Frontal cortex (tissue), 4 donors: ENCODE results near the gene SLC22A24. TPM values are rescaled to one million over a fixed set of nuclear protein-coding genes. Genes with fewer than 3 reads are reported as not detected.
"Not testable (repeated sequence)": the region's sequence is repeated elsewhere in the genome, so short reads cannot be mapped to it uniquely, and the experiment has no call there.

Source experiments
- DNase-seq, 2 donors: peaks; one replicate each; pipeline ENCODE4 v3.0.0; 2012; ENCODE audit warnings: low spot score in 2 of 2
- FAIRE-seq: peaks from 2 replicates; lab custom pipeline; 2012; peaks lifted over from hg19 to GRCh38; lab: Jason Lieb, UNC
- total RNA-seq: library from RNA; depleted of rRNA; stranded (reverse); fragments of >200 nt; gene quantifications from one replicate; pipeline ENCODE4 v1.2.3, GENCODE V29; 2014
- donor health status: control.
- donor health status: control.
- donor health status: control.

SLC22A24 gene, protein sequence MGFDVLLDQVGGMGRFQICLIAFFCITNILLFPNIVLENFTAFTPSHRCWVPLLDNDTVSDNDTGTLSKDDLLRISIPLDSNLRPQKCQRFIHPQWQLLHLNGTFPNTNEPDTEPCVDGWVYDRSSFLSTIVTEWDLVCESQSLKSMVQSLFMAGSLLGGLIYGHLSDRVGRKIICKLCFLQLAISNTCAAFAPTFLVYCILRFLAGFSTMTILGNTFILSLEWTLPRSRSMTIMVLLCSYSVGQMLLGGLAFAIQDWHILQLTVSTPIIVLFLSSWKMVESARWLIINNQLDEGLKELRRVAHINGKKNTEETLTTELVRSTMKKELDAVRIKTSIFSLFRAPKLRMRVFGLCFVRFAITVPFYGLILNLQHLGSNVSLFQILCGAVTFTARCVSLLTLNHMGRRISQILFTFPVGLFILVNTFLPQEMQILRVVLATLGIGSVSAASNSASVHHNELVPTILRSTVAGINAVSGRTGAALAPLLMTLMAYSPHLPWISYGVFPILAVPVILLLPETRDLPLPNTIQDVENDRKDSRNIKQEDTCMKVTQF
- not detected for total RNA-seq

DNA sequence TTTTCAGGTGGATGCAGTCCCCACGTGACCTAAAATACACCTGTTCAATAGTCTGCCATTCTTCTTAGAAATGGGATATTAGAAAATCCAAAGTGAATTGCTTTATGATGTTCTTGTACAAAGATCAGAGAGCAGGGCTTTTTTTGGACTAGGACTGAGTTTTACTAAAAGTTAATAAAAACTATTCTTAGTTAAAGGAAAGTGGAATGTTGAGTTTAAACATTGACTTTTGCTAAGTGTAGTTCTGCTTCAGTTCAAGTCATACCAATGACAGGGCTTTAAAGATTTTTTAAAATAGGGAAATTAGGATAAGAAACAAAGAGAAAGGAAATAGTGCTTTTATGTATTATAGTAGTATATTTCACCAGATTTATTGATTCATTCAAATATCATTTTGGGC is at the start of gene SLC22A24:
SLC22A24 (minus strand) TSS at position 101 of the 400 bp plus-strand sequence. CDS start 442 bp downstream, outside the sequence.
- DNase-seq (no peak), FAIRE-seq (no peak)

DNA sequence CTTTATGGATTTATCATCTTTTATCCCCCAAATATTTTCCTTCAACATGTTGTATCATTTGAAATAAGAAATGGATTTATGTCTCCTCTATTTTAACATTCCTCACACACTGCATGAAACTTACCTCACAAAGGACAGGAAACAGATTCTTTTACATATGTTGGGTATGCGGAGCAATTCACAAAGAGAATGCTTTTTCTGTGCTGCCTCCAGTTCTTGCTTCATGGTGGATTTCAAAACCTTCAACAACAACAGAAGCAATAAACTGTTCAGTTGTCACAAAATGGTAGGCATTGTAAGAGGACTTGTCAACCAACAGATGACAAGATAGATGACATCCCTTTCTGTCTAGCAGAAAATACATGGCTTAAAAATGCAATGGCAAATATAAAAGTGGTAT is 36.5 kb upstream of the SLC22A24 start:
- DNase-seq (no peak), FAIRE-seq (no peak)

DNA sequence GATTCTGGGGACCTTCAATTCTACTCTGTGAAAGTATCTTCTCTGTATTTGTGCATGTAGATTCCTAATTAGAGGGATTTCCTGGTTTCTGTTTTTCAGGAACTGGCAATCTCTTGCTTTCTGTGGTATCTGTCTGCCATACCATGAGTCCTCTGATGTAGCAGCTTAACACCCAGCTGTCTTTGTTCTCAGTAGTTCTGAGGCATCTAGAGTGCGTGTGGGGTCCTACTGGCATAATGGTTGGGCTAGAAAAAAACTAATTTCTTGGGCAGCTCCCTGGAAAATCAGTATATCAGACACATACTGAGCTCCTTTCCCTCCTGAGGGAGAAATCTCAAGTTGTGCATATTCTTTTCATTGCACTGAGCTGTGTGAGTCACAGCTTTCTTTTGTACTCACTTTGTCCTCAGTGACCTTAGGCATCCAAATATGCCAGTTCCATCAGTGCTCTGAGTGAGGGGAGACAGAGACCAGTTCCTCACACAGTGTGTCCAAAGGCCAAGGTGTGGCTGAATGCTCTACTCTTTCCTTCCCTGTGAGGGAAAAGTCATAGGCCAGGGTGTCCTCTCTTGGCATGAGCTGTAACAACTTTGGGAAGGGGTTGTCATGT is 35.5 kb upstream of the SLC22A24 start:
- FAIRE-seq, result no peak

GRCh38 chr11:63177872-63178271 is 33.9 kb upstream of the SLC22A24 start:
- FAIRE-seq (no peak), DNase-seq (no peak)

More for the DNA sequence above, 35.5 kb upstream of the SLC22A24 start:
- DNase-seq, result no peak

DNA sequence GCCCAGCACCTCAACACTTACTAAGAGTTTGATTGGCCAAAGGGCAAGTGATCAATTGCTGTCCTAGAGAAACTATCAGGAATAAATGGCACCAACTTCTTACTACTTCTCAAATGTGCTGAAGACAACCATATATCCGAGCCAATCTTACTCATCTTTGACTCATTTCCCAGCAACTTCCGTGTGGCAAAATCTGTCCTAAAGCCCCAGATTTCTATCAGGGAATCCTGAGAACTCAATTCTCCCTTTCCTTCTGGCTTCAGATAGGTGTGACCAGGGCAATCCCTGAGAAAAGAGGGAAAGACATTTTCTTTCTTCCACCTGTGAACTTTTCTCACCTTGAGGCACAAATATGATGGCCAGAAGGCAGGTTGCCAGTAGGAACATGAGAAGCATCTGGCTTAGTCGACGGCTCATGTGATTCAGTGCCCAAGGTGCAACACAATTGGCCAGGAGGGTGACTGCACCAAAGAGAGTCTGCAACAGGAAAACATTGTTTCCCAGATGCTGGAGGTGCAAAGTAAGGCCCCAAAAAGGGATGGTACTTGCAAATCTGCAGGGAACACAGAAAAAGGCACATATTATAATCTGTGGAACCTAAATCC is 21.8 kb upstream of the SLC22A24 start:
- DNase-seq (no peak), FAIRE-seq (no peak)

DNA sequence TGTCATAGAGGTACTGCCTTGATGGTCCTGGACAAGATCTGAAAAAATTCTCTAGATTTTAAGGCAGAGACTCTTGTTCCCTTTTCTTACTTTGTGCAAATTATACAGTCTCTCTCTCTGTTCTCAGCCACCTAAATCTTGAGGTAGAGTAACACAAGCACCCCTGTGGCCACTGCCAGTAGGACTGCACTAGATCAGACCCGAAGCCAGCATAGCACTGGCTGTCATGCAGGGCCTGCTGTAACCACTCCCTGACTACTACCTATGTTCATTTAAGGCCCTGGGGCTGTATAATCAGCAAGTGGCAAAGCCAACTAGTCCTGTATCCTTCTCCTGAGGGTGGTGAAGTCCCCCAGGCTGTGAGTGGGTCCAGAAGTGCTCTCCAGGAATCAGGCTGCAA is 11.8 kb upstream of the SLC22A24 start:
- FAIRE-seq, result no peak
- no peak for DNase-seq

GRCh38 chr11:63146581-63146980 is 2.6 kb upstream of the SLC22A24 start:
- FAIRE-seq (no peak), DNase-seq (no peak)

DNA sequence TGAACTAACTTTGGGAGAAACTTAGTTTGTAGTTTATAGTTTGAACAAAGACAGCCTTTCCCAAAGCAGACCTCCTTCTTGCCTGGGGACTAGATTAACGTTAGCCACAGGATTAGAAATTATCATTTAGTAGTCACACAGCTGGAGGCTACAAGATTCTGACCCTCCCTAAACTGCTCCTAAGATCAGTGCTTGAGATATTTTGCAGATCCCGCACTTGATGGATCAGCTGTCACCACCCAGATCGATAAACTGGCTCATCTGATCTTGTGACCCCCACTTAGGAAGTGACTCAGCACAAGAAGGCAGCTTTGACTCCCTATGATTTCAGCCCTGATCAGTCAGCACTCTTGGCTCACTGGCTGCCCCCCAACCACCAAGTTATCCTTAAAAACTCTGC is 1.6 kb downstream of the SLC22A24 start:
- FAIRE-seq (no peak), DNase-seq (no peak)

- DNase-seq (no peak), FAIRE-seq (no peak)
Observed at GRCh38 chr11:63132985-63133775, 10.8 kb downstream of the SLC22A24 start.

DNA sequence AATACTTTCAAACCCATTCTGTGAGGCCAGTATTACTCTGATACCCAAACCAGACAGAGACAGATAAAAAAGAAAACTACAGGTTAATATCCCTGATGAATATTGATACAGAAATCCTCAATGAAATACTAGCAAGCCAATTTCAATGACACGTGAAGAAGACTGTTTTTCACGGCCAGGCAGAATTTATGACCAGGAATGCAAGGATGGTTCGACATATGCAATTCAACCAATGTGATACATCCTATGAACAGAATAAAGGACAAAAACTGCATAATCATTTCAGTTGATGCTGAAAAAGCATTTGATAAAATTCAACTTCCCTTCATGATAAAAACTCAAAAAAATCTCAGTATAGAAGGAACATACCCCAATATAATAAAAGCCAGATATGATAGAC is 44.5 kb downstream of the SLC22A24 start:
- no peak for DNase-seq
- FAIRE-seq, result no peak

GRCh38 chr11:63080682-63081081 is 63.3 kb downstream of the SLC22A24 start:
- FAIRE-seq, result no peak
- no peak for DNase-seq

DNA sequence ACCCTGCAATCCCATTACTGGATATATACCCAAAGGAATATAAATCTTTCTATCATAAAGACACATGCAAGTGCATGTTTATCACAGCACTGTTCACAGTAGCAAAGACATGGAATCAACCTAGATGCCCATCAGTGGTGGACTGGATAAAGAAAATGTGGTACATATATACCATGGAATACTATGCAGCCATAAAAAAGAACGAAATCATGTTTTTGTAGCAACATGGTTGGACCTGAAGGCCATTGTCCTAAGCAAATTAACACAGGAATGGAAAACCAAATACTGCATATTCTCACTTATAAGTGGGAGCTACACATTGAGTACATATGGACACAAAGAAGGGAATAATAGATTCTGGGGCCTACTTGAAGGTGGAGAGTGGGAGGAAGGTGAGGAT is 97.8 kb downstream of the SLC22A24 start:
- FAIRE-seq, DNase-seq: not testable (repeated sequence)

- FAIRE-seq, result no peak
- DNase-seq, result no peak
Observed at GRCh38 chr11:63042596-63042995, 101.4 kb downstream of the SLC22A24 start.

DNA sequence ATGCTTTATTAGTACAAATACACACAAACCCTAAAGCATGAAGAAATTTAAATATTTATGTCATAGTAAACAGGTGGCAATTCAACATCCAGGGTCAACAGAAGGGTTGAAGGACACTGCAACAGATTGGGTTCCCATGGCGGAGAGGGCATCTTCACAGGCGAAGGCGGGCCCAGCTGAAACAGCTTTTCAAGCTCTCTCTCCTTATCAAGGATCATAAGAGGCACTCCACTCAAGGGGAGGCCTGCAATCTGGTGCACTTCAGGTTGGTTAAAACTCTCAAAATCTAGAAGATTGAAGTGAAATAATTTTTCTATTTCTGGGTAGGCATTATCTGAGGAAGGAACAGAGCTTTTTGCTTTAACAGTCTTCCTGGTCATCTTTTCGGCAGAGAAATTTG is 111.6 kb downstream of the SLC22A24 start:
- DNase-seq (no peak), FAIRE-seq (no peak)

Other genes with a start within 250 kb of the SLC22A24 start
- gene CHRM1, start 222.9 kb downstream of the SLC22A24 start, total RNA-seq, result 14.3 TPM
- 10.6 TPM for gene SLC22A6, start 159.3 kb downstream of the SLC22A24 start, total RNA-seq
- gene SLC22A8, start 128.4 kb downstream of the SLC22A24 start, total RNA-seq, result 1.2 TPM
- not detected for gene SLC22A25, start 99.4 kb upstream of the SLC22A24 start, total RNA-seq
- not detected for gene SLC22A9, start 225.6 kb upstream of the SLC22A24 start, total RNA-seq